K562 (cell line): ENCODE data around the gene SMIM10L1. TPM values are rescaled to one million over a fixed set of nuclear protein-coding genes. Genes with fewer than 3 reads are reported as not detected.
A peak's percentile ranks its signal among the peaks of the same experiment; 100 is the strongest.

Source experiments
- ATAC-seq: fragments of 200-7000 bp; cut with Tn5 transposase; 3 replicates; pipeline ENCODE4 v1.9.1; 2020; ENCODE audit warnings: moderate library complexity
- BruUV-seq: library from RNA; stranded (reverse); fragments of 400-500 nt; replicated peaks from 2 replicates; lab custom pipeline; 2021; lab: Mats Ljungman, UMichigan
- CTCF ChIA-PET: fragments of 300-600 bp; formaldehyde crosslinking; extraction: SDS; loops from one replicate; lab custom pipeline; 2021; ENCODE audit warnings: low intra/inter-chr PET ratio; lab: Yijun Ruan, JAX
- POLR2A ChIA-PET: fragments of 300-600, 350-650 bp; sonication (Branson Sonifier 250); formaldehyde crosslinking; extraction: SDS; loops from one replicate; lab custom pipeline; 2021; ENCODE audit warnings: antibody characterized with exemption, inconsistent platforms; lab: Yijun Ruan, JAX
- DNase-seq, 4 experiments: peaks; one replicate each; pipeline versions ENCODE4 v3.0.0 to v3.0.0-alpha.2; 2011 to 2018; ENCODE audit warnings: low spot score in 3 of 4, mixed read lengths in 3 of 4; ENCODE audit errors: extremely low read depth in 1 of 4
- FAIRE-seq: peaks from 2 replicates; lab custom pipeline; 2011; peaks lifted over from hg19 to GRCh38; lab: Jason Lieb, UNC
- H2AFZ ChIP-seq: 2 replicates; pipeline ENCODE4 v1.6.0; 2011; ENCODE audit warnings: low read depth, low read length, control low read depth, inconsistent platforms
- H3K27ac ChIP-seq: fragments of 200-600 bp; 3 replicates; pipeline ENCODE4 v1.8.0; 2011; ENCODE audit warnings: low read depth, mild to moderate bottlenecking, control low read depth, inconsistent platforms, low read length, moderate library complexity, mixed read lengths; ENCODE audit errors: extremely low read depth
- H3K27me3 ChIP-seq, 2 experiments: fragments of 300-600 bp in 1 of 2; 2 replicates in 1 of 2; 3 replicates in 1 of 2; pipeline versions ENCODE4 v1.6.0 to v1.8.0; 2011; ENCODE audit warnings: inconsistent platforms in 2 of 2, low read length in 2 of 2, mild to moderate bottlenecking in 1 of 2, mixed read lengths in 1 of 2, moderate library complexity in 1 of 2; ENCODE audit not compliant: control insufficient read depth in 2 of 2, insufficient read depth in 2 of 2
- H3K36me3 ChIP-seq: fragments of 300-600 bp; 3 replicates; pipeline ENCODE4 v1.8.0; 2011; ENCODE audit warnings: mild to moderate bottlenecking, low read length, inconsistent platforms; ENCODE audit not compliant: control insufficient read depth, insufficient read depth
- H3K4me1 ChIP-seq, 2 experiments: fragments of 200-600 bp in 1 of 2; replicated peaks in 1 of 2; 2 replicates in 1 of 2; 3 replicates in 1 of 2; pipeline versions ENCODE4 v1.5.1 to v1.8.0; 2011; ENCODE audit warnings: inconsistent platforms in 2 of 2, low read length in 2 of 2, mild to moderate bottlenecking in 1 of 2, mixed read lengths in 1 of 2, moderate library complexity in 1 of 2; ENCODE audit not compliant: control insufficient read depth in 2 of 2, insufficient read depth in 2 of 2
- H3K4me2 ChIP-seq: 2 replicates; pipeline ENCODE4 v1.6.1; 2011; ENCODE audit warnings: low read length, control low read depth, inconsistent platforms, mixed read lengths; ENCODE audit not compliant: insufficient read depth
- H3K4me3 ChIP-seq: fragments of 200-600 bp; sonication (generic), shearing (Covaris generic); 2 replicates; pipeline ENCODE4 v1.5.1; 2016; ENCODE audit warnings: control low read depth, inconsistent platforms
- H3K79me2 ChIP-seq: fragments of 200-600 bp; 3 replicates; pipeline ENCODE4 v1.8.0; 2011; ENCODE audit warnings: low read length, inconsistent platforms; ENCODE audit not compliant: control insufficient read depth, insufficient read depth
- H3K9ac ChIP-seq, 2 experiments: 2 replicates each; pipeline versions ENCODE4 v1.6.0 to v1.6.1; 2011; ENCODE audit warnings: low read depth in 2 of 2, low read length in 2 of 2, control low read depth in 1 of 2, inconsistent platforms in 1 of 2, mild to moderate bottlenecking in 1 of 2, mixed read lengths in 1 of 2; ENCODE audit not compliant: insufficient read depth in 1 of 2
- H3K9me1 ChIP-seq: one replicate; pipeline ENCODE4 v1.6.0; 2011; ENCODE audit warnings: inconsistent platforms, mild to moderate bottlenecking, low read length, moderate library complexity; ENCODE audit not compliant: control insufficient read depth, insufficient read depth
- H3K9me3 ChIP-seq: replicated peaks from 2 replicates; pipeline ENCODE4 v1.5.1; 2011; ENCODE audit warnings: low read depth, low read length, inconsistent platforms; ENCODE audit not compliant: control insufficient read depth, insufficient read depth
- H4K20me1 ChIP-seq: replicated peaks from 2 replicates; pipeline ENCODE4 v1.6.1; 2011; ENCODE audit warnings: low read length, inconsistent platforms, mixed read lengths; ENCODE audit not compliant: control insufficient read depth, insufficient read depth
- CBX5 ChIP-seq: IDR thresholded peaks from 2 replicates; pipeline ENCODE4 v1.6.1; 2014; ENCODE audit warnings: low read depth, borderline replicate concordance
- ETV1 ChIP-seq: fragments of 450-650 bp; conservative IDR thresholded peaks from 2 replicates; pipeline ENCODE4 v1.6.1; 2016; ENCODE audit warnings: missing genetic modification characterization, control low read depth, low read depth, missing compliant biosample characterization
- HCFC1 ChIP-seq: IDR thresholded peaks from 2 replicates; pipeline ENCODE4 v1.6.1; 2012; ENCODE audit warnings: low read depth, low read length, improper control_type of control experiment
- MYNN ChIP-seq, 2 experiments: sonication (generic); formaldehyde crosslinking in 1 of 2; IDR thresholded peaks; 2 replicates each; pipeline versions ENCODE4 v1.5.0 to v1.6.1; 2016 to 2020; ENCODE audit warnings: antibody characterized with exemption in 1 of 2, missing genetic modification reagents in 1 of 2
- PCBP1 ChIP-seq: fragments of 200-400 bp; formaldehyde crosslinking; IDR thresholded peaks from 2 replicates; pipeline ENCODE4 v1.6.1; 2018; ENCODE audit warnings: mild to moderate bottlenecking, low read depth, low read length; ENCODE audit not compliant: poor library complexity, severe bottlenecking
- SIX5 ChIP-seq, 2 experiments: IDR thresholded peaks; 2 replicates each; pipeline ENCODE4 v1.6.1; 2011; ENCODE audit warnings: low read length in 2 of 2, borderline replicate concordance in 1 of 2, low read depth in 1 of 2, mild to moderate bottlenecking in 1 of 2, moderate library complexity in 1 of 2; ENCODE audit not compliant: insufficient read depth in 1 of 2
- THRAP3 ChIP-seq: fragments of 450-650 bp; IDR thresholded peaks from 2 replicates; pipeline ENCODE4 v1.6.1; 2016; ENCODE audit warnings: mild to moderate bottlenecking, inconsistent platforms, borderline replicate concordance
- ZNF143 ChIP-seq: sonication (generic); formaldehyde crosslinking; IDR thresholded peaks from 2 replicates; pipeline ENCODE4 v1.9.0; 2022; ENCODE audit warnings: mild to moderate bottlenecking, missing genetic modification reagents
- ZNF347 ChIP-seq: fragments of 450-650 bp; formaldehyde crosslinking; IDR thresholded peaks from 2 replicates; pipeline ENCODE4 v1.4.0; 2020; ENCODE audit warnings: low read depth, mild to moderate bottlenecking, moderate library complexity
- ZNF699 ChIP-seq: fragments of 250-450 bp; sonication (Bioruptor Pico); IDR thresholded peaks from 2 replicates; pipeline ENCODE4 v1.8.0; 2021; ENCODE audit warnings: mild to moderate bottlenecking, moderate library complexity; ENCODE audit not compliant: insufficient replicate concordance
- ZNF766 ChIP-seq: fragments of 200-800 bp; sonication (Bioruptor generic); conservative IDR thresholded peaks from 2 replicates; pipeline ENCODE4 v1.6.1; 2016; ENCODE audit warnings: missing genetic modification characterization, missing compliant biosample characterization
- WGBS: fragments of 100-300 bp; shearing (Covaris generic); methylation state at CpG from one replicate; pipeline ENCODE4 v1.1.6; 2016; ENCODE audit warnings: low coverage, mixed read lengths; ENCODE audit not compliant: insufficient coverage; ENCODE audit errors: missing lambda C conversion rate; 5-methylcytosine and 5-hydroxymethylcytosine counted together
- in situ Hi-C: fragments of 300-500 bp; cut with MboI; formaldehyde crosslinking; loops from 4 replicates; pipeline ENCODE4 v1.15.0; 2018; ENCODE audit warnings: inconsistent platforms, mixed read lengths
- intact Hi-C: fragments of 100-400 bp; cut with micrococcal nuclease; formaldehyde crosslinking; loops from 2 replicates; pipeline ENCODE4 v1.14.2; 2022
- polyA plus RNA-seq, 8 experiments: library from polyadenylated mRNA; depleted of rRNA in 4 of 8; stranded (reverse) in 5 of 8; unstranded in 3 of 8; fragments of >200 nt; fragmentation: Nextera tagmentation in 2 of 8; fragmentation: Illumina TruSeq in 1 of 8; extraction: Ambion mirVana in 2 of 8; extraction: Trizol in 1 of 8; gene quantifications; 2 replicates each; pipeline versions ENCODE4 v1.2.1 to v1.2.3, GENCODE V29; 2011 to 2014; ENCODE audit warnings: inconsistent platforms in 1 of 8, missing spikeins in 1 of 8
- total RNA-seq, 7 experiments: library from RNA; depleted of rRNA in 6 of 7; stranded (reverse); fragments of >200 nt in 6 of 7; fragmentation: Illumina TruSeq in 2 of 7; extraction: Trizol in 2 of 7; gene quantifications; 2 replicates each; pipeline versions ENCODE4 v1.2.1 to v1.2.3, GENCODE V29; 2011 to 2021; ENCODE audit warnings: low replicate concordance in 1 of 7
- TF ChIP-seq, protein P1 (sequence below): fragments of 250-450 bp; sonication (Bioruptor Pico); IDR thresholded peaks from 2 replicates; pipeline ENCODE4 v1.4.0; 2020; ENCODE audit warnings: mild to moderate bottlenecking, moderate library complexity, borderline replicate concordance
- TF ChIP-seq, protein P2 (sequence below): sonication (generic); formaldehyde crosslinking; IDR thresholded peaks from 2 replicates; pipeline ENCODE4 v1.8.0; 2022; ENCODE audit warnings: mild to moderate bottlenecking, missing genetic modification reagents

SMIM10L1 gene
- total and polyA plus RNA-seq, 9 of the 15 experiments (the other 6 are each of a cell fraction or from before 2014, with no cell fraction given) = 3.0 to 12.1 (median 9.0) TPM

DNA sequence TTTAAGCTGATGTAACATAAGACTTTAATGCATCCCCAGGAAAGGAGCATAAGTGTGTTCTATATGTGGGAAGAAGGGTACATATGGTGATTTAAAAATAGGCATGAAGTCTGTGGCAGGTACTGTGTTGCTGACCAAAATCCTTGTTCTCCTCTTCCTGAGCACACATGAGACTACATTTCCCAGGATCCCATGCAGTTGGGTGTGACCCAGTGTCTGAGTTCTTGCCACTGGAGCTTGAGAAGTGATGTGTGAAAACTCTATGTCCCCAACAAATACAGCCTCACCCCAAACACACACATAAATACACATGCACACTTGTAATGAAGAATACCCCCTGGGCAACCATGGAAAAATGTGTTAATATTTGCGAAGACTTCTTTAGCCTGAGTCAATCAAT is 8.5 kb upstream of the SMIM10L1 start:
- WGBS = 100% methylated on average over 1 of the region's 1 CpG

More for the DNA sequence above, 8.5 kb upstream of the SMIM10L1 start:
- no peak overlapping the region for H3K9ac ChIP-seq
- BruUV-seq = no TSS peak
- H3K4me3 ChIP-seq = no peak overlapping the region
- H3K9me1 ChIP-seq = no peaks in the 10 kb centered on the region
- TF ChIP-seq ETV1 (tag) (no peak), THRAP3 (no peak), ZNF143 (CRISPR knock-in tag) (peak; percentile 65), SIX5 (IDR thresholded peaks at IDR 0.05; ENCODE audit: borderline replicate concordance in 1 of 2, insufficient read depth in 1 of 2, low read depth in 1 of 2, low read length in 2 of 2) (peak in 1 of 2 experiments; percentile 32; a peak in 2 of 4 replicates), PCBP1 (no peak), HCFC1 (peak; percentile 63), ZNF699 (CRISPR knock-in tag) (no peak), CBX5 (no peak), MYNN (IDR thresholded peaks at IDR 0.05) (no peak), MYNN (CRISPR knock-in tag; IDR thresholded peaks at IDR 0.05) (no peak), ZNF766 (CRISPR knock-in tag) (no peak), ZNF347 (CRISPR knock-in tag) (no peak)
- TF ChIP-seq, protein P1, sequence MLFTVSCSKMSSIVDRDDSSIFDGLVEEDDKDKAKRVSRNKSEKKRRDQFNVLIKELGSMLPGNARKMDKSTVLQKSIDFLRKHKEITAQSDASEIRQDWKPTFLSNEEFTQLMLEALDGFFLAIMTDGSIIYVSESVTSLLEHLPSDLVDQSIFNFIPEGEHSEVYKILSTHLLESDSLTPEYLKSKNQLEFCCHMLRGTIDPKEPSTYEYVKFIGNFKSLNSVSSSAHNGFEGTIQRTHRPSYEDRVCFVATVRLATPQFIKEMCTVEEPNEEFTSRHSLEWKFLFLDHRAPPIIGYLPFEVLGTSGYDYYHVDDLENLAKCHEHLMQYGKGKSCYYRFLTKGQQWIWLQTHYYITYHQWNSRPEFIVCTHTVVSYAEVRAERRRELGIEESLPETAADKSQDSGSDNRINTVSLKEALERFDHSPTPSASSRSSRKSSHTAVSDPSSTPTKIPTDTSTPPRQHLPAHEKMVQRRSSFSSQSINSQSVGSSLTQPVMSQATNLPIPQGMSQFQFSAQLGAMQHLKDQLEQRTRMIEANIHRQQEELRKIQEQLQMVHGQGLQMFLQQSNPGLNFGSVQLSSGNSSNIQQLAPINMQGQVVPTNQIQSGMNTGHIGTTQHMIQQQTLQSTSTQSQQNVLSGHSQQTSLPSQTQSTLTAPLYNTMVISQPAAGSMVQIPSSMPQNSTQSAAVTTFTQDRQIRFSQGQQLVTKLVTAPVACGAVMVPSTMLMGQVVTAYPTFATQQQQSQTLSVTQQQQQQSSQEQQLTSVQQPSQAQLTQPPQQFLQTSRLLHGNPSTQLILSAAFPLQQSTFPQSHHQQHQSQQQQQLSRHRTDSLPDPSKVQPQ (CRISPR knock-in tag) = no peak
- TF ChIP-seq, protein P2, sequence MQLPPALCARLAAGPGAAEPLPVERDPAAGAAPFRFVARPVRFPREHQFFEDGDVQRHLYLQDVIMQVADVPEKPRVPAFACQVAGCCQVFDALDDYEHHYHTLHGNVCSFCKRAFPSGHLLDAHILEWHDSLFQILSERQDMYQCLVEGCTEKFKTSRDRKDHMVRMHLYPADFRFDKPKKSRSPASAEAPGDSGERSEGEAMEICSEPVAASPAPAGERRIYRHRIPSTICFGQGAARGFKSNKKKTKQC (CRISPR knock-in tag) = no peak
- TF ChIP-seq, all 486 proteins: peak for 3
- FAIRE-seq = no peak
- Histone ChIP-seq H3K4me2 (no peak overlapping the region), H3K27ac (no peak overlapping the region), H2AFZ (no peak overlapping the region), H3K36me3 (peaks cover 51% of the 10 kb centered on the region; the same call in 2 of the 3 replicates), H4K20me1 (no peaks in the 10 kb centered on the region), H3K4me1 (peaks cover 0 to 5% of the 10 kb centered on the region in 2 experiments; a peak in 2 of 5 replicates), H3K9me3 (no peaks in the 10 kb centered on the region), H3K79me2 (peaks cover 97% of the 10 kb centered on the region), H3K27me3 (no peaks in the 10 kb centered on the region)
- peak in 2 of 4 experiments; percentile 8 to 11 for DNase-seq
- ChIA-PET CTCF (no interaction called here), POLR2A (interaction anchor here (2.0 kb wide), 1 partner anchor 9 kb away, joined by 8 read pairs; the partner anchor contains the start of gene SMIM10L1)
- intact Hi-C loops (no loop called here), in situ Hi-C loops (no loop called here)
- ATAC-seq = peak; percentile 72
